GM21723 (cell line): Measurements from ENCODE around the gene SYT15B.
A peak's percentile ranks its signal among the peaks of the same experiment; 100 is the strongest.
"Not testable (repeated sequence)": the region's sequence is repeated elsewhere in the genome, so short reads cannot be mapped to it uniquely, and the experiment has no call there.

ENCODE experiments used
- ATAC-seq: cut with Tn5 transposase; IDR thresholded peaks from one replicate; pipeline ENCODE4 v1.9.1; 2021; ENCODE audit warnings: mild to moderate bottlenecking, moderate library complexity; ENCODE audit not compliant: unreplicated experiment

Gene SYT15B

GRCh38 chr10:47763554-47764175 lies at the start of gene SYT15B:
Gene SYT15B (minus strand): TSS chr10:47763592. CDS start chr10:47762640, 952 bp downstream.
- ATAC-seq, result not testable (repeated sequence)

GRCh38 chr10:47779590-47779989 lies 16.2 kb upstream of the SYT15B start:
- ATAC-seq, result not testable (repeated sequence)

- not testable (repeated sequence) for ATAC-seq
These were observed 12.2 kb upstream of the SYT15B start for GRCh38 chr10:47775361-47776231.

GRCh38 chr10:47770745-47771144 lies 7.4 kb upstream of the SYT15B start:
- not testable (repeated sequence) for ATAC-seq

- ATAC-seq, result not testable (repeated sequence)
These were observed 5.3 kb upstream of the SYT15B start for GRCh38 chr10:47768578-47769115.

- ATAC-seq, result not testable (repeated sequence)
These were observed 4.7 kb upstream of the SYT15B start for GRCh38 chr10:47768085-47768484.

- ATAC-seq, result not testable (repeated sequence)
These were observed 3.8 kb upstream of the SYT15B start for GRCh38 chr10:47767236-47767635.

- ATAC-seq, result not testable (repeated sequence)
These were observed 1.8 kb upstream of the SYT15B start for GRCh38 chr10:47765232-47765631.

GRCh38 chr10:47762674-47763553 lies 478 bp downstream of the SYT15B start:
- not testable (repeated sequence) for ATAC-seq

GRCh38 chr10:47758855-47759254 lies 4.5 kb downstream of the SYT15B start:
- not testable (repeated sequence) for ATAC-seq

- ATAC-seq, result not testable (repeated sequence)
These were observed 7.2 kb downstream of the SYT15B start for GRCh38 chr10:47756169-47756568.

GRCh38 chr10:47753871-47754270 lies 9.5 kb downstream of the SYT15B start:
- ATAC-seq, result not testable (repeated sequence)

- ATAC-seq, result not testable (repeated sequence)
These were observed 10.2 kb downstream of the SYT15B start for GRCh38 chr10:47753176-47753575.

GRCh38 chr10:47751821-47752220 lies 11.6 kb downstream of the SYT15B start:
- ATAC-seq, result not testable (repeated sequence)

- ATAC-seq, result not testable (repeated sequence)
These were observed 13.0 kb downstream of the SYT15B start for GRCh38 chr10:47750360-47750759.

- ATAC-seq, result not testable (repeated sequence)
These were observed 16.5 kb downstream of the SYT15B start for GRCh38 chr10:47746780-47747376.

GRCh38 chr10:47744881-47745280 lies 18.5 kb downstream of the SYT15B start:
- ATAC-seq, result not testable (repeated sequence)

- ATAC-seq, result peak; percentile 94
These were observed 19.5 kb downstream of the SYT15B start for GRCh38 chr10:47743611-47744550.

- not testable (repeated sequence) for ATAC-seq
These were observed 22.5 kb downstream of the SYT15B start for GRCh38 chr10:47740868-47741267.
